Activated naive CD8-positive, alpha-beta T cell treated with anti-CD3 and anti-CD28 coated beads, Interleukin-2, amount 50 U/mL, for 24 hours (primary cell): Measurements from ENCODE around the gene KLF11.

Experiments used
- ATAC-seq: fragments of 150-1000 bp; cut with Tn5 transposase; one replicate; pipeline ENCODE4 v1.10.0; 2021
- DNase-seq: peaks from one replicate; pipeline ENCODE4 v3.0.0; 2021
- H3K27ac Mint-ChIP-seq: one replicate; pipeline ENCODE4 v1.8.0; 2021; ENCODE audit warnings: mild to moderate bottlenecking, mixed read lengths
- H3K27me3 Mint-ChIP-seq: one replicate; pipeline ENCODE4 v1.8.0; 2021; ENCODE audit warnings: mixed read lengths
- H3K36me3 Mint-ChIP-seq: one replicate; pipeline ENCODE4 v1.8.0; 2021; ENCODE audit warnings: low read depth, mixed read lengths
- H3K4me1 Mint-ChIP-seq: one replicate; pipeline ENCODE4 v1.8.0; 2021; ENCODE audit warnings: mixed read lengths
- H3K4me3 Mint-ChIP-seq: one replicate; pipeline ENCODE4 v1.8.0; 2021; ENCODE audit warnings: mild to moderate bottlenecking, moderate library complexity, mixed read lengths
- H3K9me3 Mint-ChIP-seq: one replicate; pipeline ENCODE4 v1.8.0; 2021; ENCODE audit warnings: mixed read lengths

KLF11 gene

DNA sequence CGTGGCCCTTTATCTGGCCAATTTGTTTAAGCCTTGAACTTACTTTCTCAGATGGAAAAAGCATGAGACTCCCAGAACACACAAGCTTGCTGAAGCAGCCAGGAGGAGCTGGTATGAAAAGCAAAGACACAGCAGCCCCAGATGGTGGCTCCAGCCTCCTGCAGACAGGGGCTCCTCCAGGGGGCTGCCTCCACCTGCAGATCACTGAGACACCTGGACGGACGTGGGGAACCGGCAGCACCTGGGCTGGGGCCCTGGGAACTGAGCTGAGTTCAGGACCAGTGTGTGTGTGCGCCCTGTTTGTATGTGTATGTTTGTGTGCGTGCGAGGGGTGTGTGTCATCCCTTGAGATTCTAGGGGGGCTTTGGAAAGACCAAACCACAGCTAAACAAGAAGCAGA lies 28.2 kb downstream of the KLF11 start:
- H3K27me3 Mint-ChIP-seq: peaks cover 36% of the 10 kb centered on the region
- no peak for DNase-seq
- peaks cover 7% of the 10 kb centered on the region for H3K9me3 Mint-ChIP-seq

DNA sequence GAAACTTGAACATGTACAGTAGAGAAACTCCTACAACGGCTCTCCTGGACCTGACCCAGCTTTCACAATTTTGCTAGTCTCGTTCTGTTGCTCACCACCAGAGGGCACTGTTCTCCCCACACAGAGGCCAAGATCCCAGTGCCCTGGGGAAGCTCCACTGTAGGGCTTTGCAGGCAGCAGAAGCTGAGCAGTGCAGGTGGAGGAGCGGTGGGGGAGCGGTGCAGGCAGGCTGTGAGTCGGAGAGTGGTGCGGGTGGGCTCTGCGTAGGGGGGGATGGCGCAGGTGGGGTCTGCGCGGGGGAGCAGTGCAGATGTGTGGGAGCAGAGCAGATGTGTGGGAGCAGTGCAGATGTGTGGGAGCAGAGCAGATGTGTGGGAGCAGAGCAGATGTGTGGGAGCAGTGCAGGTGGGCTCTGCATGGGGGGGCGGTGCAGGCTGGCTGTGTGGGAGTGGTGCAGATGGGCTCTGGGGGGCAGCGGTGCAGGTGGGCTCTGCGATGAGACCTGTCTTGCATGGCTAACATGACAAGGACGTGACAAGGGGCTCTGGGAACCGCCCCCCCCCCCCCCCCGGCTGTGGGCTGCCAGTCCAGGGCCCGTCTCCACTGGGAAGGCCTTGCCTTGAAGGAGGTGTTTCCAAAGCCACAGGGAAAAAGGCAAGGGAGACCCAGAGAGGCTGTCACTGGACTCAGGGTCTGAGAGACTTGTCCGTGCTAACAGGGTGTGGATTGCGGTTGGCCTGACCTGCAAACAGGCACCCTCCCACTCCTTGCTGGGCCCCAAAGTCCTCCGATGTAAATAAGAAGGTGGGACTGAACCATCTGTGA lies 29.5 kb downstream of the KLF11 start:
- Mint-ChIP-seq H3K4me1 (peaks cover 3% of the 10 kb centered on the region), H3K9me3 (peaks cover 3% of the 10 kb centered on the region), H3K4me3 (no peak overlapping the region), H3K27me3 (peaks cover 49% of the 10 kb centered on the region), H3K36me3 (no peaks in the 10 kb centered on the region), H3K27ac (no peak overlapping the region)
- DNase-seq (peak; percentile 75), ATAC-seq (peak; percentile 97)

More for the DNA sequence above, 28.2 kb downstream of the KLF11 start:
- ATAC-seq: no peak
- no peak overlapping the region for H3K4me3 Mint-ChIP-seq
- H3K4me1 Mint-ChIP-seq: peaks cover 3% of the 10 kb centered on the region
- no peaks in the 10 kb centered on the region for H3K36me3 Mint-ChIP-seq
- H3K27ac Mint-ChIP-seq: no peak overlapping the region

DNA sequence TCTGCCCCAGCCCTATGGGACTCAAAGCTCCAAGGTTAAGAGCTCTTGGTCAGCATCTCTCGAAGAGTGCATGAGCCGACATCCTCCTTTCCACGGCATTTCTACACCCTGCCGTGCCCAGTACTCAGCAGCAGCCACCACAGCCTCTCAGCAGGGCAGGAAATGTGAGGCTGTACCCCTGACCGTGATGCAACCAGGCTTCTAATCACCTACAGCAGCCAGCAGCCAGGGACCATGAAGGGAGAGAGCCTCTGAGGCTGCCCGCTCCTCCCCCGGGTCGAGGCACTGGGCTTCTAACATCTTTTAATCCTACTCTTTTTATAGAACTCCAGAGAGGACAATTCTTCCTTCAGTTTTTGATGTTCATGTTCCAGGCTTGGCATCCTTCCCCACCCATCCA lies 30.4 kb downstream of the KLF11 start:
- peaks cover 3% of the 10 kb centered on the region for H3K4me1 Mint-ChIP-seq
- no peaks in the 10 kb centered on the region for H3K9me3 Mint-ChIP-seq
- no peak overlapping the region for H3K4me3 Mint-ChIP-seq
- H3K27ac Mint-ChIP-seq: no peak overlapping the region
- H3K27me3 Mint-ChIP-seq: peaks cover 58% of the 10 kb centered on the region
- DNase-seq (no peak), ATAC-seq (no peak)
- H3K36me3 Mint-ChIP-seq: no peaks in the 10 kb centered on the region

GRCh38 chr2:10075101-10075500 lies 31.8 kb downstream of the KLF11 start:
- Mint-ChIP-seq H3K27me3 (peaks cover 64% of the 10 kb centered on the region), H3K4me1 (peaks cover 7% of the 10 kb centered on the region), H3K9me3 (no peaks in the 10 kb centered on the region), H3K36me3 (no peaks in the 10 kb centered on the region), H3K4me3 (no peak overlapping the region), H3K27ac (no peak overlapping the region)
- DNase-seq (no peak), ATAC-seq (no peak)

DNA sequence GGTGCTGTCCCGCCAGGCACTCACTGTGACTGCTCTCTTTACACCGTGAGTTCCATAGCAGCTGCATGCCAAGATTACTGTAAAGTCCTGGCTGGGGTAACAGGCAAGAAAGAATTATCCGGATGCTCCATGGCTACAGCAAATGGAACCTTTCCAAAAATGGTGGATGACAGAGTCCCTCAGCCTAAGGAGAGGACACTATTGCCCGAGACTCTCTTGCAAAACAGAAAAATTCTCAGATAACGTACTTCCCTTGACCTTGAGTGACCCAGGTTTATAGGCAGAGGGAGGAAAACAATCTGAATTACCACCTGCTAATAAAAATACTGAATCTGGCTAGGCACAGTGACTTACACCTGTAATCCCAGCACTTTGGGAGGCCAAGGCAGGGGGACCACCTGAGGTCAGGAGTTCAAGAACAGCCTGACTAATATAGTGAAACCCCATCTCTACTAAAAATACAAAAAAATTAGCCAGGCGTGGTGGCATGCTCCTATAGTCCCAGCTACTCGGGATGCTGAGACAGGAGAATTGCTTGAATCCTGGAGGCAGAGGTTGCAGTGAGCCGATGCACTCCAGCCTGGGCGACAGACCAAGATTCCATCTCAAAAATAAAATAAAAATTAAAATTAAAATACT lies 32.3 kb downstream of the KLF11 start:
- Mint-ChIP-seq H3K4me1 (peaks cover 7% of the 10 kb centered on the region), H3K4me3 (no peak overlapping the region), H3K27me3 (peaks cover 64% of the 10 kb centered on the region), H3K9me3 (no peaks in the 10 kb centered on the region), H3K27ac (no peak overlapping the region), H3K36me3 (no peaks in the 10 kb centered on the region)
- DNase-seq (no peak), ATAC-seq (no peak)

DNA sequence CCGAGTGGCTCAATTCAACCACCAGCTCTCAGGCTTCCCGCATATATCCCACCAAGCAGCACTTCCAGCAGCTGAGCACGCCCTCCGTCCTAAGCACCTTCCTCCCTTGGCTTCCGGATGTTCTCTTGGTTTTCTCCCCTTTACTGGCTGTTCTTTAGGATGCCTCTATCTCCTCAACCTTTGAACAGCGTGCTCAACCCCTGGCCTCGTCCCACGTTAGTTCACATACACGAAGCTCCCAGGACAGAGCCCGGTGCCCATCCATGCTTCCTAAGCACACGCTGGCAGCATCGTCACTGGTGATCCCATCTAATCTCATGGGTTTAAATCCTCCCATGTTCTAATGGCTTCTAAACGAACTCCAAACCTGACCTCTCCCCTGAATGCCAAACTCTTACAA lies 33.2 kb downstream of the KLF11 start:
- ATAC-seq: no peak
- H3K27ac Mint-ChIP-seq: no peak overlapping the region
- H3K27me3 Mint-ChIP-seq: peaks cover 72% of the 10 kb centered on the region
- H3K4me1 Mint-ChIP-seq: peaks cover 15% of the 10 kb centered on the region
- no peaks in the 10 kb centered on the region for H3K36me3 Mint-ChIP-seq
- DNase-seq: no peak
- no peak overlapping the region for H3K4me3 Mint-ChIP-seq
- no peaks in the 10 kb centered on the region for H3K9me3 Mint-ChIP-seq

DNA sequence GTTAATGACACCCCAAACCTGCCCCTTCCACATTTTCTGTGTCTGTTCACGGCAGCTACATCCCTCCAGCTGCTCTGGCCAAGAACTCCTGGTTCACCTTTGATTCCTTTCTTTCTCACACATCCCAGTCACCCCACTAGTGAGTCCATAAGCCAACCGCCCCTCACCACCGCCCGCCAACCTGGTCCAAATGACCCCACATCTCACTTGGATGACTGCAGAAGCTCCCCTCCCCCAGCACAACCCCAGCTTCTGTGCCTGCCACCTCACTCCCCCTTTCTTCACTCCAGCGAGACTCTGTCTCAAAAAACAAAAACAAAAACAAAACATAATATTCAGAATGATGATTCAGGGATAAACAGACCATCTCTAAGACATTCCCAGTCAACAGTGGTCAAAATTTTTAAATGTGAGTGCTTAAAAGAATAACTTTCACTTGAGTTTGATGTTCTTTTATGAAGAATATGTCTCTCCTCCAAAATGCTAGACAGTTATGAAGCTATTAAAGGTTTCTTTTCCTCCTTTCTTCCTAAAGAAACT lies 33.7 kb downstream of the KLF11 start:
- no peaks in the 10 kb centered on the region for H3K36me3 Mint-ChIP-seq
- ATAC-seq: no peak
- peaks cover 73% of the 10 kb centered on the region for H3K27me3 Mint-ChIP-seq
- no peak for DNase-seq
- H3K4me1 Mint-ChIP-seq: peaks cover 19% of the 10 kb centered on the region
- no peak overlapping the region for H3K4me3 Mint-ChIP-seq
- no peak overlapping the region for H3K27ac Mint-ChIP-seq
- H3K9me3 Mint-ChIP-seq: no peaks in the 10 kb centered on the region

DNA sequence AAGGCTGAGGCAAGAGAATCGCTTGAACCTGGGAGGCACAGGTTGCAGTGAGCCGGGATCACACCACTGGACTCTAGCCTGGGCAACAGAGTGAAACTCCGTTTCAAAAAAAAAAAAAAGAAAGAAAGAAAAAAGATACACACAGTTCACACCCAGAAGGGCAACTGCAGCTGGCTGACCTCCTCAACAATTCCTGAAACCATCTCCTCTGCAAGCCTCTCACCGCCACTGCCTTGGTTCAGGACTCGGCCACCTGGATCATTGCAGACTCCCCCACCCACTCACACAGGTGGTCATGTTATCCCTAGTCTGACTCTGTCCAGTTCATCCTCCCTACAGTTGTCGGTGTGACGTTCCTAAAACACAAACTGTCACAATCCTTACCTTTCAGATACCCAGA lies 34.7 kb downstream of the KLF11 start:
- peaks cover 18% of the 10 kb centered on the region for H3K4me1 Mint-ChIP-seq
- no peak overlapping the region for H3K4me3 Mint-ChIP-seq
- no peaks in the 10 kb centered on the region for H3K36me3 Mint-ChIP-seq
- DNase-seq (no peak), ATAC-seq (no peak)
- no peaks in the 10 kb centered on the region for H3K9me3 Mint-ChIP-seq
- H3K27me3 Mint-ChIP-seq: peaks cover 77% of the 10 kb centered on the region
- H3K27ac Mint-ChIP-seq: peak overlapping the region; percentile 20

DNA sequence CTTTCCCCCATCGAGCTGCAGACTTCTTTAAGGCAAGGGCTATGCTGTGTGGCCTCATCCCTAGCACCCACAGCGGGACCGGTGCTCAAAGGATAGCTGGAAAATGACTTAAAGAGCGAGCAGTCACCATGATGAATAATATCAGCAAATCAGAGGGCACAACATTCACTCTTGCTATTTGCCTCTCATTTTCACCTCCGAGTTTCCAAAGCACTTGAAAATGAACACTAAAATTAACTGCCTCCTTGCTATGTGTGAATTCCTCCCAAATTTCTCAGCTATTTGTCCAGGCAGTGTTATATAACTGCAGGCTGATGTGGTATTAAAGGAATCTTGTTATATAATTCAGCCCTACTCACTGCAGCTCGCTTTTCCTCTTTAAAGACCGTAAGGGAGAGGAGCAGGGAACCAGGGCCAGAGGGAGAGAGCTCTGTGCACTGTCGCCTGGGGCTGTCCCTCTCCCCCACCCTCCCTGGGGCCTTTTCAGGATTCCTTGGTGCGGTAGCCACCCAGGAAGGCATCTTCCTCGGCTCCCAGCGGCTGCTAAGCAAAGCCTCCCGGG lies 35.4 kb downstream of the KLF11 start:
- ATAC-seq: no peak
- Mint-ChIP-seq H3K27ac (peak overlapping the region; percentile 40), H3K4me3 (peak overlapping the region; percentile 72), H3K9me3 (no peaks in the 10 kb centered on the region), H3K36me3 (no peaks in the 10 kb centered on the region), H3K27me3 (peaks cover 80% of the 10 kb centered on the region), H3K4me1 (peaks cover 26% of the 10 kb centered on the region)
- no peak for DNase-seq

DNA sequence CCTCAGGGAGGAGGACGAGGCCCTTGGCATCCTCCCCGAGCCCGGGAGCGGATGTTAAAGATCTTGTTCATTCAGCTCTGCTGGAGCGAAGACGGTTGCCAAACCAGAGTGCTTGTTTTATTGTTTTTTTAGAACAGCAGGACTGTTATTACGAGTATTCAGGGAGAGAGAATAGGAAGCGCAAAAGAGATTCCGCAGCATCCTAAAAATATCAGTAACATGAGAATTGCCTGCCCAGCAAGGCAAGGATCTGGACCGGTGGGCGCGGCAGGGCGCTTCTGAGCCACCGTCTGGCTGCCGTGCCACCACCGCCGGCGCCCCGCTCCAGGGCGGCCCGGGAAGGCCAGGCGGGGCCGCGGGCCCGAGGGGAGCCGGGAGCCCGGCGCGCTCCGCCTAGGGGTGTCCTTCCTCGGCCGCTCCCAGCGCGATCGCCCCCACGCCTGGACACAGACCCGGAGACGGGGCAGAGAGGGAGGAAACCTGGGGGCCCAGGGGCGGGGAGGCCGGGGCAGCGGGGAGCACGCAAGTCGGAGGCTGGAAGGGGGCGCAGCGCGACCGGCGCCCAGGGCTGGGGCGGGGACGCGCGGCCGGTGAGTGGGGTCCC lies 36.0 kb downstream of the KLF11 start:
- Mint-ChIP-seq H3K4me3 (peak overlapping the region; percentile 72), H3K9me3 (no peaks in the 10 kb centered on the region), H3K27ac (peak overlapping the region; percentile 40), H3K36me3 (no peaks in the 10 kb centered on the region), H3K27me3 (peaks cover 79% of the 10 kb centered on the region), H3K4me1 (peaks cover 32% of the 10 kb centered on the region)
- DNase-seq: peak; percentile 20
- ATAC-seq: peak; percentile 13

- no peaks in the 10 kb centered on the region for H3K36me3 Mint-ChIP-seq
- peak within 1 kb of the TSS; percentile 40 for H3K27ac Mint-ChIP-seq
- peaks cover 34% of the 10 kb centered on the region for H3K4me1 Mint-ChIP-seq
- peak; percentile 43 for DNase-seq
- peaks cover 79% of the 10 kb centered on the region for H3K27me3 Mint-ChIP-seq
- H3K9me3 Mint-ChIP-seq: no peaks in the 10 kb centered on the region
- peak within 1 kb of the TSS; percentile 72 for H3K4me3 Mint-ChIP-seq
- peak; percentile 16 for ATAC-seq
These were observed 36.7 kb downstream of the KLF11 start, which contains the start of gene CYS1 for GRCh38 chr2:10079870-10080535. CYS1 (minus strand) TSS chr2:10080411; CDS start chr2:10080223, 188 bp downstream.

- H3K9me3 Mint-ChIP-seq: no peaks in the 10 kb centered on the region
- peak overlapping the region; percentile 69 for H3K4me3 Mint-ChIP-seq
- peak; percentile 36 for DNase-seq
- no peaks in the 10 kb centered on the region for H3K36me3 Mint-ChIP-seq
- peaks cover 34% of the 10 kb centered on the region for H3K4me1 Mint-ChIP-seq
- no peak overlapping the region for H3K27ac Mint-ChIP-seq
- peak; percentile 38 for ATAC-seq
- peaks cover 75% of the 10 kb centered on the region for H3K27me3 Mint-ChIP-seq
These were observed 37.4 kb downstream of the KLF11 start for GRCh38 chr2:10080536-10081304.

- no peak for ATAC-seq
- no peak overlapping the region for H3K27ac Mint-ChIP-seq
- H3K4me3 Mint-ChIP-seq: no peak overlapping the region
- DNase-seq: no peak
- H3K9me3 Mint-ChIP-seq: no peaks in the 10 kb centered on the region
- H3K4me1 Mint-ChIP-seq: peaks cover 34% of the 10 kb centered on the region
- H3K27me3 Mint-ChIP-seq: peaks cover 69% of the 10 kb centered on the region
- H3K36me3 Mint-ChIP-seq: no peaks in the 10 kb centered on the region
These were observed 39.7 kb downstream of the KLF11 start for GRCh38 chr2:10083046-10083445.
